HEK293T (cell line): ENCODE results near the gene VWA5B1.

Source experiments
- ARNT ChIP-seq: fragments of 450-650 bp; IDR thresholded peaks from 2 replicates; pipeline ENCODE4 v1.6.1; 2017; ENCODE audit warnings: mild to moderate bottlenecking
- BHLHE40 ChIP-seq: fragments of 450-650 bp; IDR thresholded peaks from 2 replicates; pipeline ENCODE4 v1.6.1; 2016; ENCODE audit warnings: mild to moderate bottlenecking, moderate library complexity, borderline replicate concordance
- CTBP1 ChIP-seq: fragments of 450-650 bp; IDR thresholded peaks from 2 replicates; pipeline ENCODE4 v1.6.1; 2016; ENCODE audit warnings: borderline replicate concordance
- FOXK2 ChIP-seq: fragments of 450-650 bp; IDR thresholded peaks from 2 replicates; pipeline ENCODE4 v1.6.1; 2016; ENCODE audit warnings: mild to moderate bottlenecking
- FOXM1 ChIP-seq: fragments of 450-650 bp; IDR thresholded peaks from 2 replicates; pipeline ENCODE4 v1.6.1; 2017; ENCODE audit warnings: mild to moderate bottlenecking, borderline replicate concordance
- HDGF ChIP-seq: fragments of 450-650 bp; IDR thresholded peaks from 2 replicates; pipeline ENCODE4 v1.6.1; 2017; ENCODE audit warnings: antibody characterized with exemption, borderline replicate concordance
- PKNOX1 ChIP-seq: fragments of 450-650 bp; IDR thresholded peaks from 2 replicates; pipeline ENCODE4 v1.6.1; 2016
- SP1 ChIP-seq: fragments of 450-650 bp; IDR thresholded peaks from 2 replicates; pipeline ENCODE4 v1.6.1; 2017
- SUZ12 ChIP-seq: fragments of 450-650 bp; IDR thresholded peaks from 2 replicates; pipeline ENCODE4 v1.6.1; 2016; ENCODE audit warnings: mild to moderate bottlenecking
- TARDBP ChIP-seq: fragments of 450-650 bp; IDR thresholded peaks from 2 replicates; pipeline ENCODE4 v1.6.1; 2016
- ZNF384 ChIP-seq: fragments of 450-650 bp; IDR thresholded peaks from 2 replicates; pipeline ENCODE4 v1.6.1; 2016

GRCh38 chr1:20385630-20386029 is 95.0 kb downstream of the VWA5B1 start:
- TF ChIP-seq BHLHE40 (no peak), SUZ12 (no peak), FOXK2 (no peak), TARDBP (no peak), PKNOX1 (no peak), ARNT (no peak), ZNF384 (no peak), CTBP1 (no peak), HDGF (no peak), FOXM1 (no peak), SP1 (no peak)
